Left lung (tissue), 10 donors: ENCODE data around the gene IFI27L1. TPM values are rescaled to one million over a fixed set of nuclear protein-coding genes. Genes with fewer than 3 reads are reported as not detected.

Source experiments
- ATAC-seq: fragments of 200-7000 bp; cut with Tn5 transposase; one replicate; pipeline ENCODE4 v1.9.1; 2020; ENCODE audit warnings: moderate library complexity
- DNase-seq, 4 donors: peaks; one replicate each; pipeline ENCODE4 v3.0.0-alpha.2; 2013 to 2020
- H3K27ac ChIP-seq, 2 donors: fragments of 200-600 bp; sonication (generic) in 1 of 2; one replicate each; pipeline versions ENCODE4 v1.5.0 to v1.8.0; 2020 to 2021
- H3K27me3 ChIP-seq, 2 donors: fragments of 200-600 bp; sonication (generic) in 1 of 2; one replicate each; pipeline versions ENCODE4 v1.5.0 to v1.8.0; 2020 to 2021
- H3K36me3 ChIP-seq, 2 donors: fragments of 200-600 bp; sonication (generic) in 1 of 2; one replicate each; pipeline versions ENCODE4 v1.5.0 to v1.8.0; 2020 to 2021
- H3K4me1 ChIP-seq, 2 donors: fragments of 200-600 bp; one replicate each; pipeline ENCODE4 v1.8.0; 2021
- H3K4me3 ChIP-seq, 2 donors: fragments of 200-600 bp; sonication (generic) in 1 of 2; one replicate each; pipeline versions ENCODE4 v1.5.0 to v1.8.0; 2020 to 2021; ENCODE audit warnings: mild to moderate bottlenecking in 1 of 2
- H3K9me3 ChIP-seq, 2 donors: fragments of 200-600 bp; sonication (generic) in 1 of 2; one replicate each; pipeline versions ENCODE4 v1.5.0 to v1.8.0; 2020 to 2021
- CTCF ChIP-seq, 2 donors: fragments of 200-600 bp; sonication (generic) in 1 of 2; IDR thresholded peaks; one replicate each; pipeline versions ENCODE4 v1.5.0 to v1.8.0; 2021; ENCODE audit warnings: antibody characterized with exemption in 2 of 2
- intact Hi-C, 2 donors: fragments of 100-400 bp; cut with DNase I; formaldehyde crosslinking; loops; one replicate each; pipeline versions ENCODE4 v1.11.2 to v1.14.2; 2022
- polyA plus RNA-seq, 6 donors: library from polyadenylated mRNA; unstranded; fragments of 120-200 nt; gene quantifications; one replicate each; pipeline ENCODE4 v1.2.1, GENCODE V29; 2013; ENCODE audit not compliant: insufficient read length in 6 of 6
- total RNA-seq, 2 donors: library from RNA; stranded (reverse); fragmentation: NEBNext Ultra II Directional; extraction: Animal tissue kit (Norgen Biotek cat#: 25700); gene quantifications; one replicate each; pipeline ENCODE4 v1.2.1, GENCODE V29; 2021
- donor health status: DM: no; HTN: yes; CAD: no.
- donor health status: DM: no; HTN: no; CAD: no.

The IFI27L1 gene
- total and polyA plus RNA-seq, 8 donors, result 20.3 to 34.3 (median 31.2) TPM

- intact Hi-C loops, result no loop called here
- H3K27ac ChIP-seq, result no peak overlapping the region
- H3K36me3 ChIP-seq, result peaks cover 0 to 100% of the 10 kb centered on the region in 2 donors
- no peaks in the 10 kb centered on the region for H3K4me1 ChIP-seq
- H3K9me3 ChIP-seq, result no peaks in the 10 kb centered on the region
- DNase-seq, result no peak
- ATAC-seq, result no peak
- H3K4me3 ChIP-seq, result no peak overlapping the region
- TF ChIP-seq CTCF (IDR thresholded peaks at IDR 0.05), result no peak
- no peaks in the 10 kb centered on the region for H3K27me3 ChIP-seq
Observed at GRCh38 chr14:94052199-94052598, 28.9 kb upstream of the IFI27L1 start.

- intact Hi-C loops, result no loop called here
Observed at GRCh38 chr14:94052662-94053061, 28.4 kb upstream of the IFI27L1 start.

GRCh38 chr14:94054401-94054800, 26.7 kb upstream of the IFI27L1 start:
- Histone ChIP-seq H3K27ac (no peak overlapping the region), H3K4me1 (peaks cover 0 to 4% of the 10 kb centered on the region in 2 donors), H3K27me3 (no peaks in the 10 kb centered on the region), H3K9me3 (no peaks in the 10 kb centered on the region), H3K36me3 (peaks cover 0 to 100% of the 10 kb centered on the region in 2 donors), H3K4me3 (no peak overlapping the region)
- intact Hi-C loops, result no loop called here
- ATAC-seq (no peak), DNase-seq (no peak)
- no peak for TF ChIP-seq CTCF (IDR thresholded peaks at IDR 0.05)

More at GRCh38 chr14:94052662-94053061, 28.4 kb upstream of the IFI27L1 start:
- no peaks in the 10 kb centered on the region for H3K4me1 ChIP-seq
- peak; percentile 8 for ATAC-seq
- no peak for TF ChIP-seq CTCF (IDR thresholded peaks at IDR 0.05)
- H3K9me3 ChIP-seq, result no peaks in the 10 kb centered on the region
- H3K4me3 ChIP-seq, result no peak overlapping the region
- no peaks in the 10 kb centered on the region for H3K27me3 ChIP-seq
- no peak for DNase-seq
- peaks cover 0 to 100% of the 10 kb centered on the region in 2 donors for H3K36me3 ChIP-seq
- H3K27ac ChIP-seq, result no peak overlapping the region

- H3K27me3 ChIP-seq, result no peaks in the 10 kb centered on the region
- H3K9me3 ChIP-seq, result no peaks in the 10 kb centered on the region
- no peak for DNase-seq
- no peak overlapping the region for H3K4me3 ChIP-seq
- intact Hi-C loops, result no loop called here
- peaks cover 0 to 4% of the 10 kb centered on the region in 2 donors for H3K4me1 ChIP-seq
- H3K36me3 ChIP-seq, result peaks cover 0 to 100% of the 10 kb centered on the region in 2 donors
- H3K27ac ChIP-seq, result no peak overlapping the region
- no peak for TF ChIP-seq CTCF (IDR thresholded peaks at IDR 0.05)
- ATAC-seq, result no peak
Observed at GRCh38 chr14:94054936-94055335, 26.2 kb upstream of the IFI27L1 start.

GRCh38 chr14:94056579-94057308, 24.4 kb upstream of the IFI27L1 start:
- Histone ChIP-seq H3K36me3 (peaks cover 0 to 100% of the 10 kb centered on the region in 2 donors), H3K9me3 (no peaks in the 10 kb centered on the region), H3K4me3 (no peak overlapping the region), H3K4me1 (peaks cover 0 to 4% of the 10 kb centered on the region in 2 donors), H3K27ac (no peak overlapping the region), H3K27me3 (no peaks in the 10 kb centered on the region)
- TF ChIP-seq CTCF (IDR thresholded peaks at IDR 0.05), result no peak
- no peak for DNase-seq
- intact Hi-C loops, result no loop called here
- no peak for ATAC-seq
